HepG2 (cell line): ENCODE measurements around the gene MON1A. TPM values are rescaled to one million over a fixed set of nuclear protein-coding genes. Genes with fewer than 3 reads are reported as not detected.
A peak's percentile ranks its signal among the peaks of the same experiment; 100 is the strongest.

ENCODE experiments used
- ATAD3A ChIP-seq: sonication (generic); formaldehyde crosslinking; IDR thresholded peaks from 2 replicates; pipeline ENCODE4 v1.4.0; 2020; ENCODE audit warnings: missing genetic modification reagents
- ATF1 ChIP-seq: IDR thresholded peaks from 2 replicates; pipeline ENCODE4 v1.6.1; 2016; ENCODE audit warnings: mild to moderate bottlenecking, control low read depth
- ATF7-NPFF ChIP-seq: sonication (generic); formaldehyde crosslinking; IDR thresholded peaks from 2 replicates; pipeline ENCODE4 v1.8.1; 2023; ENCODE audit warnings: mild to moderate bottlenecking, low read depth, missing genetic modification reagents, moderate library complexity
- ATRX ChIP-seq: sonication (generic); formaldehyde crosslinking; IDR thresholded peaks from 2 replicates; pipeline ENCODE4 v1.4.0; 2020; ENCODE audit warnings: missing genetic modification reagents, borderline replicate concordance
- CBX1 ChIP-seq: IDR thresholded peaks from one replicate; pipeline ENCODE4 v1.6.1; 2016; ENCODE audit warnings: antibody characterized with exemption, low read depth
- CREBL2 ChIP-seq: sonication (generic); formaldehyde crosslinking; IDR thresholded peaks from 2 replicates; pipeline ENCODE4 v1.8.1; 2023; ENCODE audit warnings: missing genetic modification reagents, mild to moderate bottlenecking, borderline replicate concordance
- FIP1L1 ChIP-seq: fragments of 200-400 bp; formaldehyde crosslinking; IDR thresholded peaks from 2 replicates; pipeline ENCODE4 v1.6.1; 2018; ENCODE audit warnings: low read depth, mild to moderate bottlenecking, low read length, moderate library complexity, borderline replicate concordance; ENCODE audit not compliant: insufficient read depth
- GPBP1L1 ChIP-seq: sonication (generic); formaldehyde crosslinking; IDR thresholded peaks from 2 replicates; pipeline ENCODE4 v1.5.0; 2020; ENCODE audit warnings: mild to moderate bottlenecking, missing genetic modification reagents
- HNRNPUL1 ChIP-seq: fragments of 200-400 bp; formaldehyde crosslinking; IDR thresholded peaks from 2 replicates; pipeline ENCODE4 v1.6.1; 2017; ENCODE audit warnings: low read depth, mild to moderate bottlenecking, low read length, moderate library complexity
- KLF9 ChIP-seq: IDR thresholded peaks from 2 replicates; pipeline ENCODE4 v1.6.1; 2016; ENCODE audit warnings: low read depth
- MAX ChIP-seq: IDR thresholded peaks from 2 replicates; pipeline ENCODE4 v1.6.1; 2012; ENCODE audit warnings: inconsistent platforms
- MEIS2 ChIP-seq: sonication (generic); formaldehyde crosslinking; IDR thresholded peaks from 2 replicates; pipeline ENCODE4 v1.9.0; 2021; ENCODE audit warnings: mild to moderate bottlenecking, missing genetic modification reagents
- NR3C1 ChIP-seq: sonication (generic); formaldehyde crosslinking; IDR thresholded peaks from 2 replicates; pipeline ENCODE4 v1.4.0; 2020; ENCODE audit warnings: missing genetic modification reagents
- PBX3 ChIP-seq: sonication (generic); formaldehyde crosslinking; IDR thresholded peaks from 2 replicates; pipeline ENCODE4 v1.8.1; 2023; ENCODE audit warnings: missing genetic modification reagents, inconsistent platforms, borderline replicate concordance
- SATB2 ChIP-seq: sonication (generic); formaldehyde crosslinking; IDR thresholded peaks from 2 replicates; pipeline ENCODE4 v1.5.0; 2020; ENCODE audit warnings: missing genetic modification reagents
- SMC3 ChIP-seq: IDR thresholded peaks from 2 replicates; pipeline ENCODE4 v1.6.1; 2011; ENCODE audit warnings: low read length, improper control_type of control experiment
- SOX6 ChIP-seq, 2 experiments: fragments of 450-650 bp in 1 of 2; sonication (generic) in 1 of 2; formaldehyde crosslinking in 1 of 2; IDR thresholded peaks; 2 replicates each; pipeline versions ENCODE4 v1.4.0 to v1.6.1; 2017 to 2020; ENCODE audit warnings: antibody characterized with exemption in 1 of 2, mild to moderate bottlenecking in 1 of 2, missing genetic modification reagents in 1 of 2
- TBX3 ChIP-seq: fragments of 450-650 bp; IDR thresholded peaks from 2 replicates; pipeline ENCODE4 v1.6.1; 2017; ENCODE audit warnings: antibody characterized with exemption, mild to moderate bottlenecking, inconsistent platforms, borderline replicate concordance
- WIZ ChIP-seq: sonication (generic); formaldehyde crosslinking; IDR thresholded peaks from 2 replicates; pipeline ENCODE4 v1.5.1; 2020; ENCODE audit warnings: mild to moderate bottlenecking, missing genetic modification reagents
- XBP1 ChIP-seq: sonication (generic); formaldehyde crosslinking; IDR thresholded peaks from 2 replicates; pipeline ENCODE4 v1.5.0; 2020; ENCODE audit warnings: missing genetic modification reagents
- YEATS2 ChIP-seq: sonication (generic); formaldehyde crosslinking; IDR thresholded peaks from 2 replicates; pipeline ENCODE4 v1.4.0; 2020; ENCODE audit warnings: missing genetic modification reagents, borderline replicate concordance
- ZBTB37 ChIP-seq: sonication (generic); formaldehyde crosslinking; IDR thresholded peaks from 2 replicates; pipeline ENCODE4 v1.4.0; 2020; ENCODE audit warnings: mild to moderate bottlenecking, missing genetic modification reagents
- ZNF354B ChIP-seq: sonication (generic); formaldehyde crosslinking; IDR thresholded peaks from 2 replicates; pipeline ENCODE4 v1.8.0; 2022; ENCODE audit warnings: mild to moderate bottlenecking, missing genetic modification reagents
- ZNF557 ChIP-seq: sonication (generic); formaldehyde crosslinking; IDR thresholded peaks from 2 replicates; pipeline ENCODE4 v1.4.0; 2020; ENCODE audit warnings: missing genetic modification reagents
- ZNF616 ChIP-seq: sonication (generic); formaldehyde crosslinking; IDR thresholded peaks from 2 replicates; pipeline ENCODE4 v1.5.0; 2020; ENCODE audit warnings: low read depth, mild to moderate bottlenecking, missing genetic modification reagents
- ZNF709 ChIP-seq: sonication (generic); formaldehyde crosslinking; IDR thresholded peaks from 2 replicates; pipeline ENCODE4 v1.5.0; 2020; ENCODE audit warnings: mild to moderate bottlenecking, missing genetic modification reagents
- ZNF776 ChIP-seq: sonication (generic); formaldehyde crosslinking; IDR thresholded peaks from 2 replicates; pipeline ENCODE4 v1.4.0; 2020; ENCODE audit warnings: mild to moderate bottlenecking, missing genetic modification reagents
- polyA plus RNA-seq, 8 experiments: library from polyadenylated mRNA; depleted of rRNA in 3 of 8; stranded (reverse) in 7 of 8; unstranded in 1 of 8; fragments of >200 nt; fragmentation: Illumina TruSeq in 4 of 8; extraction: Trizol in 4 of 8; gene quantifications; 2 replicates each; pipeline versions ENCODE4 v1.2.1 to v1.2.3, GENCODE V29; 2011 to 2016; ENCODE audit warnings: low read depth in 4 of 8, missing spikeins in 1 of 8, mixed read lengths in 1 of 8; ENCODE audit not compliant: insufficient read depth in 1 of 8
- total RNA-seq, 5 experiments: library from RNA; depleted of rRNA; stranded (reverse); fragments of >200 nt; fragmentation: Illumina TruSeq; extraction: Trizol; gene quantifications; 2 replicates each; pipeline ENCODE4 v1.2.3, GENCODE V29; 2016; ENCODE audit warnings: low read depth in 1 of 5

MON1A gene
- total and polyA plus RNA-seq, 2 of the 13 experiments (the other 11 are each of a cell fraction or from before 2014, with no cell fraction given): 4.6 to 9.0 TPM

GRCh38 chr3:49939858-49940666 is 10.5 kb upstream of the MON1A start, which contains the start of gene RBM6 (continued):
- TF ChIP-seq ZBTB37: no peak
- TF ChIP-seq PBX3 (CRISPR knock-in tag): 0 out of 2 replicates have a peak, but pooled peaks have one; percentile 69
- TF ChIP-seq ZNF557 (CRISPR knock-in tag): no peak; the same call in 1 of the 2 replicates
- peak; percentile 80; the same call in 1 of the 2 replicates for TF ChIP-seq ATF7-NPFF (CRISPR knock-in tag)
- peak; percentile 69; the same call in 1 of the 2 replicates for TF ChIP-seq SATB2
- peak; percentile 72 for TF ChIP-seq YEATS2 (CRISPR knock-in tag)
- 0 out of 2 replicates have a peak, but pooled peaks have one; percentile 47 for TF ChIP-seq ZNF616 (CRISPR knock-in tag)
- TF ChIP-seq ZNF709 (CRISPR knock-in tag): peak; percentile 60; the same call in 1 of the 2 replicates
- no peak for TF ChIP-seq SMC3
- no peak for TF ChIP-seq FIP1L1
- TF ChIP-seq CREBL2: no peak
- no peak for TF ChIP-seq NR3C1 (CRISPR knock-in tag)
- no peak for TF ChIP-seq GPBP1L1 (CRISPR knock-in tag)
- TF ChIP-seq ATAD3A (CRISPR knock-in tag): no peak
- peak; percentile 92 for TF ChIP-seq ATF1
- peak; percentile 67; the same call in 1 of the 2 replicates for TF ChIP-seq HNRNPUL1
- TF ChIP-seq SOX6 (IDR thresholded peaks at IDR 0.05): no peak
- peak; percentile 80 for TF ChIP-seq SOX6 (CRISPR knock-in tag; IDR thresholded peaks at IDR 0.05)
- TF ChIP-seq KLF9 (CRISPR knock-in tag): no peak
- no peak; the same call in 1 of the 2 replicates for TF ChIP-seq WIZ (CRISPR knock-in tag)
- TF ChIP-seq TBX3: peak; percentile 70; the same call in 1 of the 2 replicates
- peak; percentile 64 for TF ChIP-seq MAX
- TF ChIP-seq CBX1: no peak
- TF ChIP-seq ZNF776 (CRISPR knock-in tag): peak; percentile 90
- no peak; the same call in 1 of the 2 replicates for TF ChIP-seq MEIS2
- TF ChIP-seq ATRX (CRISPR knock-in tag): no peak
- TF ChIP-seq ZNF354B (CRISPR knock-in tag): no peak
- TF ChIP-seq XBP1: 0 out of 2 replicates have a peak, but pooled peaks have one; percentile 41
